H9 (cell line): Measurements from ENCODE around the gene KIF18A. TPM values are rescaled to one million over a fixed set of nuclear protein-coding genes. Genes with fewer than 3 reads are reported as not detected.

Source experiments
- DNase-seq: peaks from one replicate; pipeline ENCODE4 v3.0.0-alpha.2; 2017
- H2AFZ ChIP-seq: one replicate; pipeline ENCODE4 v1.6.1; 2013; ENCODE audit warnings: mild to moderate bottlenecking, low read length, control low read depth, moderate library complexity
- H2AK5ac ChIP-seq: 2 replicates; pipeline ENCODE4 v1.6.1; 2013; ENCODE audit warnings: low read length, control low read depth, mixed read lengths; ENCODE audit not compliant: insufficient read length
- H2BK120ac ChIP-seq: one replicate; pipeline ENCODE4 v1.6.1; 2013; ENCODE audit warnings: low read depth, mild to moderate bottlenecking, low read length, control low read depth, inconsistent platforms; ENCODE audit not compliant: poor library complexity, severe bottlenecking
- H2BK12ac ChIP-seq: 2 replicates; pipeline ENCODE4 v1.6.1; 2013; ENCODE audit warnings: low read length, control low read depth, mixed read lengths, low read depth; ENCODE audit not compliant: insufficient read length
- H2BK15ac ChIP-seq: 2 replicates; pipeline ENCODE4 v1.6.1; 2013; ENCODE audit warnings: low read depth, low read length, control low read depth
- H2BK20ac ChIP-seq: one replicate; pipeline ENCODE4 v1.6.1; 2013; ENCODE audit warnings: low read depth, mild to moderate bottlenecking, low read length, control low read depth, inconsistent platforms; ENCODE audit not compliant: poor library complexity, severe bottlenecking
- H2BK5ac ChIP-seq: 2 replicates; pipeline ENCODE4 v1.6.1; 2013; ENCODE audit warnings: low read length, control low read depth, mixed read lengths; ENCODE audit not compliant: insufficient read length
- H3K14ac ChIP-seq: 2 replicates; pipeline ENCODE4 v1.6.1; 2013; ENCODE audit warnings: low read length, control low read depth; ENCODE audit not compliant: insufficient read depth
- H3K18ac ChIP-seq: 2 replicates; pipeline ENCODE4 v1.6.1; 2013; ENCODE audit warnings: low read depth, mild to moderate bottlenecking, mixed read lengths, low read length, control low read depth; ENCODE audit not compliant: insufficient read length
- H3K23ac ChIP-seq: 2 replicates; pipeline ENCODE4 v1.6.1; 2013; ENCODE audit warnings: low read length, control low read depth, mixed read lengths, low read depth; ENCODE audit not compliant: insufficient read length
- H3K23me2 ChIP-seq: 2 replicates; pipeline ENCODE4 v1.6.1; 2013; ENCODE audit warnings: low read depth, mild to moderate bottlenecking, mixed read lengths, low read length, control low read depth; ENCODE audit not compliant: insufficient read length, poor library complexity, severe bottlenecking
- H3K27ac ChIP-seq: 2 replicates; pipeline ENCODE4 v1.5.1; 2013; ENCODE audit warnings: low read length, control low read depth, mixed read lengths, low read depth; ENCODE audit not compliant: insufficient read length
- H3K27me3 ChIP-seq: 2 replicates; pipeline ENCODE4 v1.6.1; 2013; ENCODE audit warnings: low read length, control low read depth, inconsistent platforms; ENCODE audit not compliant: insufficient read depth
- H3K4ac ChIP-seq: 2 replicates; pipeline ENCODE4 v1.6.1; 2013; ENCODE audit warnings: low read depth, mild to moderate bottlenecking, control low read depth, inconsistent platforms, low read length, moderate library complexity
- H3K4me1 ChIP-seq: 2 replicates; pipeline ENCODE4 v1.6.1; 2013; ENCODE audit warnings: low read length, control low read depth, inconsistent platforms; ENCODE audit not compliant: insufficient read depth
- H3K4me2 ChIP-seq: 2 replicates; pipeline ENCODE4 v1.6.1; 2013; ENCODE audit warnings: low read length, control low read depth, mixed read lengths; ENCODE audit not compliant: insufficient read length, insufficient read depth
- H3K56ac ChIP-seq: 2 replicates; pipeline ENCODE4 v1.6.1; 2013; ENCODE audit warnings: low read depth, mild to moderate bottlenecking, mixed read lengths, low read length, control low read depth; ENCODE audit not compliant: insufficient read length
- H3K79me1 ChIP-seq: 2 replicates; pipeline ENCODE4 v1.6.1; 2013; ENCODE audit warnings: low read depth, mild to moderate bottlenecking, moderate library complexity, low read length, control low read depth, inconsistent platforms; ENCODE audit not compliant: insufficient read depth, poor library complexity, severe bottlenecking
- H3K79me2 ChIP-seq: 2 replicates; pipeline ENCODE4 v1.6.1; 2013; ENCODE audit warnings: low read length, control low read depth, inconsistent platforms; ENCODE audit not compliant: insufficient read depth
- H3K9ac ChIP-seq: 2 replicates; pipeline ENCODE4 v1.6.1; 2013; ENCODE audit warnings: low read length, control low read depth, mixed read lengths; ENCODE audit not compliant: insufficient read length; ENCODE audit errors: extremely low read depth
- H3K9me3 ChIP-seq: one replicate; pipeline ENCODE4 v1.6.1; 2013; ENCODE audit warnings: low read depth, low read length, inconsistent platforms; ENCODE audit not compliant: control insufficient read depth
- H3T11ph ChIP-seq: one replicate; pipeline ENCODE4 v1.6.1; 2013; ENCODE audit warnings: mild to moderate bottlenecking, low read length, control low read depth, inconsistent platforms
- H4K20me1 ChIP-seq: one replicate; pipeline ENCODE4 v1.6.1; 2013; ENCODE audit not compliant: control insufficient read depth, insufficient read length, insufficient read depth
- H4K5ac ChIP-seq: 2 replicates; pipeline ENCODE4 v1.6.1; 2013; ENCODE audit warnings: low read depth, mild to moderate bottlenecking, mixed read lengths, low read length, control low read depth; ENCODE audit not compliant: insufficient read length
- H4K8ac ChIP-seq: replicated peaks from 2 replicates; pipeline ENCODE4 v1.6.1; 2013; ENCODE audit warnings: low read length, control low read depth, mixed read lengths, low read depth; ENCODE audit not compliant: insufficient read length
- H4K91ac ChIP-seq: 2 replicates; pipeline ENCODE4 v1.6.1; 2013; ENCODE audit warnings: low read depth, mild to moderate bottlenecking, moderate library complexity, mixed read lengths, low read length, control low read depth; ENCODE audit not compliant: insufficient read length
- H3K27ac Mint-ChIP-seq, 3 experiments: 2 replicates in 2 of 3; 3 replicates in 1 of 3; pipeline ENCODE4 v1.8.0; 2020 to 2021; ENCODE audit warnings: mixed read lengths in 3 of 3, mild to moderate bottlenecking in 1 of 3, moderate library complexity in 1 of 3
- H3K27me3 Mint-ChIP-seq: 2 replicates; pipeline ENCODE4 v1.8.0; 2021; ENCODE audit warnings: low read depth, mild to moderate bottlenecking, moderate library complexity, mixed read lengths
- H3K36me3 Mint-ChIP-seq, 3 experiments: 2 replicates in 2 of 3; 3 replicates in 1 of 3; pipeline ENCODE4 v1.8.0; 2020 to 2021; ENCODE audit warnings: low read depth in 3 of 3, mixed read lengths in 3 of 3; ENCODE audit not compliant: insufficient read depth in 1 of 3
- H3K4me1 Mint-ChIP-seq, 2 experiments: 2 replicates each; pipeline ENCODE4 v1.8.0; 2020; ENCODE audit warnings: mixed read lengths in 2 of 2
- H3K4me3 Mint-ChIP-seq, 2 experiments: 2 replicates in 1 of 2; 3 replicates in 1 of 2; pipeline ENCODE4 v1.8.0; 2020 to 2021; ENCODE audit warnings: mild to moderate bottlenecking in 2 of 2, mixed read lengths in 2 of 2, moderate library complexity in 1 of 2
- H3K9me3 Mint-ChIP-seq, 2 experiments: 2 replicates in 1 of 2; 3 replicates in 1 of 2; pipeline ENCODE4 v1.8.0; 2020; ENCODE audit warnings: mild to moderate bottlenecking in 2 of 2, mixed read lengths in 2 of 2, moderate library complexity in 1 of 2
- CTCF ChIP-seq: fragments of 200-600 bp; sonication (generic); conservative IDR thresholded peaks from 3 replicates; pipeline ENCODE4 v1.8.0; 2021; ENCODE audit warnings: antibody characterized with exemption, mild to moderate bottlenecking
- WGBS: extraction: QIAGEN DNeasy Blood & Tissue Kit; methylation state at CpG from one replicate; pipeline ENCODE4 v1.1.7; 2013; ENCODE audit warnings: missing lambda C conversion rate, low lambda C conversion rate, mixed read lengths; ENCODE audit not compliant: insufficient read length; ENCODE audit errors: extremely low coverage; 5-methylcytosine and 5-hydroxymethylcytosine counted together
- total RNA-seq: library from RNA; stranded (reverse); gene quantifications from 2 replicates; pipeline ENCODE4 v1.2.1, GENCODE V29; 2021

KIF18A gene
- total RNA-seq, 1 experiment from 2014 or later: 25.9 TPM

- Mint-ChIP-seq H3K27ac (no peak overlapping the region), H3K4me3 (no peak overlapping the region), H3K27me3 (no peaks in the 10 kb centered on the region), H3K4me1 (no peaks in the 10 kb centered on the region), H3K9me3 (no peaks in the 10 kb centered on the region), H3K36me3 (peaks cover 0 to 2% (median 2%) of the 10 kb centered on the region in 3 experiments; a peak in 2 of 7 replicates)
- no peaks in the 10 kb centered on the region for H3K23me2 ChIP-seq
- no peak overlapping the region for H2BK5ac ChIP-seq
- no peak overlapping the region for H3K14ac ChIP-seq
- no peaks in the 10 kb centered on the region for H4K20me1 ChIP-seq
- WGBS: no CpG with 5 or more reads among the region's 2 CpGs
- no peak overlapping the region for H2AK5ac ChIP-seq
- H2BK12ac ChIP-seq: no peak overlapping the region
- no peak overlapping the region for H3K9ac ChIP-seq
- no peak overlapping the region for H2AFZ ChIP-seq
- no peaks in the 10 kb centered on the region for H3K27me3 ChIP-seq
- no peak overlapping the region for H2BK120ac ChIP-seq
- H3K9me3 ChIP-seq: no peaks in the 10 kb centered on the region
- no peak overlapping the region for H3K23ac ChIP-seq
- no peak overlapping the region for H3K18ac ChIP-seq
- no peak overlapping the region for H3K27ac ChIP-seq
- no peak overlapping the region for H2BK15ac ChIP-seq
- no peak overlapping the region for H4K5ac ChIP-seq
- no peak overlapping the region for H3K4ac ChIP-seq
- no peaks in the 10 kb centered on the region for H3K79me1 ChIP-seq
- H2BK20ac ChIP-seq: no peak overlapping the region
- H3K79me2 ChIP-seq: no peaks in the 10 kb centered on the region
- no peaks in the 10 kb centered on the region for H3K4me1 ChIP-seq
- H3T11ph ChIP-seq: no peak overlapping the region
- H3K56ac ChIP-seq: no peak overlapping the region
- TF ChIP-seq CTCF: no peak
- no peak overlapping the region for H4K91ac ChIP-seq
- no peak overlapping the region for H4K8ac ChIP-seq
- no peak for DNase-seq
- no peak overlapping the region for H3K4me2 ChIP-seq
Observed at GRCh38 chr11:28017816-28018215, 90.1 kb downstream of the KIF18A start.
